Measurements from ENCODE around the gene WDR46. TPM values are rescaled to one million over a fixed set of nuclear protein-coding genes. Genes with fewer than 3 reads are reported as not detected.

The WDR46 gene
- total and polyA plus RNA-seq, 2 of the 8 experiments (the other 6 are each of a cell fraction or from before 2014, with no cell fraction given) = 69.7 to 91.0 TPM

GRCh38 chr6:33318426-33319073 is 29.5 kb upstream of the WDR46 start:
- H2AK5ac ChIP-seq (ENCODE audit: low read depth, low read length) = no peak overlapping the region
- H3K4me1 ChIP-seq (replicated peaks in 1 of 4; ENCODE audit: control insufficient read depth in 3 of 4, insufficient read depth in 4 of 4, low read length in 3 of 4) = peaks cover 0 to 34% (median 22%) of the 10 kb centered on the region in 4 experiments; a peak in 6 of 7 replicates
- H3K27ac ChIP-seq (ENCODE audit: low read depth, low read length) = peak overlapping the region; percentile 83; the same call in 1 of the 2 replicates
- no peak overlapping the region for H2AFZ ChIP-seq (ENCODE audit: low read length)
- H3K27me3 ChIP-seq (replicated peaks in 1 of 4; ENCODE audit: control insufficient read depth in 3 of 4, extremely low read depth in 1 of 4, insufficient read depth in 3 of 4, low read length in 3 of 4) = no peaks in the 10 kb centered on the region
- no peak overlapping the region for H4K5ac ChIP-seq (ENCODE audit: insufficient read length, low read depth, low read length)
- no peak overlapping the region for H2BK20ac ChIP-seq (ENCODE audit: low read length)
- no peak for FAIRE-seq
- no peak overlapping the region for H2BK15ac ChIP-seq (ENCODE audit: low read length)
- WGBS, 2 experiments (ENCODE audit: extremely low coverage in 1 of 2, insufficient coverage in 1 of 2, insufficient read length in 1 of 2, insufficient replicate concordance in 2 of 2, low coverage in 1 of 2, low lambda C conversion rate in 2 of 2, missing lambda C conversion rate in 1 of 2) = 84% methylated on average over 8 of the region's 8 CpGs; no CpG with 5 or more reads in 1 of the 2 experiments
- H4K20me1 ChIP-seq (replicated peaks in 1 of 2; ENCODE audit: control insufficient read depth in 1 of 2, insufficient read depth in 2 of 2, low read length in 2 of 2) = peaks cover 2 to 5% of the 10 kb centered on the region in 2 experiments
- H3K79me1 ChIP-seq (ENCODE audit: low read depth, low read length) = peaks cover 7% of the 10 kb centered on the region; the same call in 1 of the 2 replicates
- no peak for DNase-seq (ENCODE audit: low read depth in 1 of 2, low spot score in 2 of 2)
- H3K23ac ChIP-seq (ENCODE audit: insufficient read length) = no peak overlapping the region
- no peak overlapping the region for H4K8ac ChIP-seq (ENCODE audit: extremely low read depth, insufficient read depth, low read length)
- H2BK5ac ChIP-seq (ENCODE audit: low read depth, low read length) = peak overlapping the region; percentile 64
- H3K9ac ChIP-seq (replicated peaks in 1 of 4; ENCODE audit: extremely low read depth in 1 of 4, low read depth in 3 of 4, low read length in 3 of 4) = peak overlapping the region in 2 of 4 experiments; percentile 26 to 67; a peak in 1 of 7 replicates
- no peak overlapping the region for H3K4ac ChIP-seq (replicated peaks; ENCODE audit: insufficient read length, low read depth, low read length)
- no peak overlapping the region for H4K91ac ChIP-seq (replicated peaks; ENCODE audit: insufficient read length, low read length)
- peak overlapping the region; percentile 65 to 68 for H3K4me2 ChIP-seq (ENCODE audit: insufficient read depth in 1 of 2, low read depth in 2 of 2, low read length in 2 of 2)
- H3K4me3 ChIP-seq (ENCODE audit: extremely low read depth in 1 of 4, insufficient read depth in 2 of 4, low read depth in 3 of 4, low read length in 4 of 4) = peak overlapping the region; percentile 67 to 89 (median 78)
- peaks cover 0 to 32% of the 10 kb centered on the region in 2 experiments; a peak in 3 of 4 replicates for H3K79me2 ChIP-seq (ENCODE audit: control insufficient read depth in 1 of 2, insufficient read depth in 2 of 2, low read length in 2 of 2)
- H3K56ac ChIP-seq (replicated peaks; ENCODE audit: insufficient read length, low read depth, low read length) = no peak overlapping the region
- no peak for TF ChIP-seq JUND (IDR thresholded peaks at IDR 0.05; ENCODE audit: low read length)
- TF ChIP-seq CBX5 (IDR thresholded peaks at IDR 0.05; ENCODE audit: low read depth, low read length) = no peak
- TF ChIP-seq ATF2 (IDR thresholded peaks at IDR 0.05; ENCODE audit: low read length) = no peak
- TF ChIP-seq CEBPB (IDR thresholded peaks at IDR 0.05; ENCODE audit: low read depth, low read length) = no peak
- no peak for TF ChIP-seq TCF12 (IDR thresholded peaks at IDR 0.05; ENCODE audit: low read depth, low read length)
- TF ChIP-seq MAFK (IDR thresholded peaks at IDR 0.05; ENCODE audit: low read depth, low read length) = no peak
- TF ChIP-seq EP300 (IDR thresholded peaks at IDR 0.05; ENCODE audit: borderline replicate concordance in 1 of 2, low read depth in 2 of 2, low read length in 2 of 2) = no peak
- no peak for TF ChIP-seq ASH2L (IDR thresholded peaks at IDR 0.05; ENCODE audit: low read length)
- no peak overlapping the region for H2BK120ac ChIP-seq (replicated peaks; ENCODE audit: low read depth, low read length)
- POLR2A ChIA-PET (ENCODE audit: partially characterized antibody) = interaction anchor here (0.6 to 3.5 kb wide), 20 partner anchors 11 to 261 kb away, joined by 3 to 25 read pairs (median 5); partner anchors contain the start of genes B3GALT4, RGL2, RPS18 and SYNGAP1
- peaks cover 10 to 31% (median 21%) of the 10 kb centered on the region in 4 experiments; a peak in 7 of 8 replicates for H3K36me3 ChIP-seq (ENCODE audit: control insufficient read depth in 2 of 4, insufficient read depth in 4 of 4, low read length in 3 of 4)
- CTCF ChIA-PET (ENCODE audit: partially characterized antibody) = interaction anchor here (0.6 to 1.7 kb wide), 6 partner anchors 10 to 385 kb away, joined by 3 to 5 read pairs (median 3); partner anchors contain the start of gene CUTA
- H3K9me3 ChIP-seq (ENCODE audit: insufficient read depth in 2 of 2, low read depth in 1 of 2, low read length in 1 of 2) = no peaks in the 10 kb centered on the region; a peak in 1 of 4 replicates
- peak overlapping the region; percentile 52; the same call in 1 of the 2 replicates for H2BK12ac ChIP-seq (ENCODE audit: low read depth, low read length)
- no peak overlapping the region for H3K18ac ChIP-seq (ENCODE audit: extremely low read depth, low read length)
- no peak overlapping the region for H3K14ac ChIP-seq (ENCODE audit: insufficient read length)
- H3K23me2 ChIP-seq (ENCODE audit: low read depth, low read length) = peaks cover 25% of the 10 kb centered on the region
